GM23338 (cell line): ENCODE results near the gene SIMC1. TPM values are rescaled to one million over a fixed set of nuclear protein-coding genes. Genes with fewer than 3 reads are reported as not detected.

Experiments used
- ATAC-seq: fragments of 200-7000 bp; cut with Tn5 transposase; 3 replicates; pipeline ENCODE4 v1.9.1; 2020
- DNase-seq: peaks from one replicate; pipeline ENCODE4 v3.0.0-alpha.2; 2015; ENCODE audit warnings: low spot score
- H2AFZ ChIP-seq: fragments of 200-600 bp; sonication (generic); 2 replicates; pipeline ENCODE4 v1.8.0; 2016; ENCODE audit warnings: antibody characterized with exemption, mild to moderate bottlenecking, moderate library complexity
- H3F3A ChIP-seq: fragments of 200-600 bp; sonication (generic); replicated peaks from 2 replicates; pipeline ENCODE4 v1.8.0; 2017; ENCODE audit warnings: antibody characterized with exemption, mixed run types, low read depth
- H3K27ac ChIP-seq: fragments of 200-600 bp; sonication (generic); 2 replicates; pipeline ENCODE4 v1.6.1; 2016; ENCODE audit warnings: low read depth
- H3K27me3 ChIP-seq: fragments of 200-600 bp; sonication (generic); 2 replicates; pipeline ENCODE4 v1.8.0; 2016; ENCODE audit warnings: mild to moderate bottlenecking, mixed run types, moderate library complexity; ENCODE audit not compliant: insufficient read depth
- H3K36me3 ChIP-seq: fragments of 200-600 bp; sonication (generic); 2 replicates; pipeline ENCODE4 v1.8.0; 2016; ENCODE audit warnings: mild to moderate bottlenecking; ENCODE audit not compliant: insufficient read depth
- H3K4me1 ChIP-seq: fragments of 200-600 bp; sonication (generic); 2 replicates; pipeline ENCODE4 v1.8.0; 2016; ENCODE audit warnings: mild to moderate bottlenecking, moderate library complexity; ENCODE audit not compliant: insufficient read depth
- H3K4me2 ChIP-seq: fragments of 200-600 bp; sonication (generic); 2 replicates; pipeline ENCODE4 v1.7.1; 2017; ENCODE audit warnings: mixed run types
- H3K4me3 ChIP-seq: fragments of 200-600 bp; sonication (generic); 2 replicates; pipeline ENCODE4 v1.6.1; 2016; ENCODE audit warnings: mixed run types
- H3K79me2 ChIP-seq: fragments of 200-600 bp; sonication (generic); replicated peaks from 2 replicates; pipeline ENCODE4 v1.8.0; 2017; ENCODE audit warnings: mild to moderate bottlenecking; ENCODE audit not compliant: insufficient read depth
- H3K9me2 ChIP-seq: fragments of 200-600 bp; sonication (generic); 2 replicates; pipeline ENCODE4 v1.8.0; 2017; ENCODE audit not compliant: insufficient read depth
- H4K20me1 ChIP-seq: fragments of 200-600 bp; sonication (generic); replicated peaks from 2 replicates; pipeline ENCODE4 v1.8.0; 2017; ENCODE audit warnings: mild to moderate bottlenecking; ENCODE audit not compliant: insufficient read depth
- H3K27ac Mint-ChIP-seq: 2 replicates; pipeline ENCODE4 v1.8.0; 2020; ENCODE audit warnings: inconsistent platforms, mild to moderate bottlenecking, moderate library complexity, mixed read lengths
- H3K27me3 Mint-ChIP-seq: 3 replicates; pipeline ENCODE4 v1.8.0; 2022; ENCODE audit warnings: low read depth, mild to moderate bottlenecking, moderate library complexity, mixed read lengths, inconsistent platforms; ENCODE audit not compliant: insufficient read depth, poor library complexity
- H3K36me3 Mint-ChIP-seq: 3 replicates; pipeline ENCODE4 v1.8.0; 2021; ENCODE audit warnings: low read depth, mild to moderate bottlenecking, inconsistent platforms, moderate library complexity, mixed read lengths
- H3K4me1 Mint-ChIP-seq: 3 replicates; pipeline ENCODE4 v1.8.0; 2020; ENCODE audit warnings: mild to moderate bottlenecking, inconsistent platforms, mixed read lengths
- H3K4me3 Mint-ChIP-seq: 3 replicates; pipeline ENCODE4 v1.8.0; 2021; ENCODE audit warnings: moderate library complexity, mild to moderate bottlenecking, inconsistent platforms, mixed read lengths
- H3K9me3 Mint-ChIP-seq: 3 replicates; pipeline ENCODE4 v1.8.0; 2020; ENCODE audit warnings: moderate library complexity, mild to moderate bottlenecking, inconsistent platforms, mixed read lengths
- CREB1 ChIP-seq: fragments of 250-450 bp; sonication (Bioruptor Pico); IDR thresholded peaks from 2 replicates; pipeline ENCODE4 v1.5.0; 2020; ENCODE audit warnings: low read depth, mild to moderate bottlenecking, moderate library complexity
- EZH2 ChIP-seq: fragments of 200-600 bp; sonication (generic); IDR thresholded peaks from one replicate; pipeline ENCODE4 v1.8.0; 2017; ENCODE audit warnings: antibody characterized with exemption, mild to moderate bottlenecking, low read depth; ENCODE audit not compliant: unreplicated experiment
- EZH2phosphoT487 ChIP-seq: fragments of 200-600 bp; sonication (generic); IDR thresholded peaks from one replicate; pipeline ENCODE4 v1.8.1; 2018; ENCODE audit warnings: antibody characterized with exemption; ENCODE audit not compliant: unreplicated experiment
- JUNB ChIP-seq: IDR thresholded peaks from one replicate; pipeline ENCODE4 v1.6.1; 2016; ENCODE audit warnings: antibody characterized with exemption; ENCODE audit not compliant: unreplicated experiment
- NANOG ChIP-seq: IDR thresholded peaks from 2 replicates; pipeline ENCODE4 v1.6.1; 2016; ENCODE audit warnings: antibody characterized with exemption, borderline replicate concordance
- POLR2AphosphoS5 ChIP-seq: IDR thresholded peaks from 2 replicates; pipeline ENCODE4 v1.6.1; 2016; ENCODE audit warnings: antibody characterized with exemption, low read depth
- STAT1 ChIP-seq: IDR thresholded peaks from one replicate; pipeline ENCODE4 v1.6.1; 2016; ENCODE audit warnings: antibody characterized with exemption; ENCODE audit not compliant: unreplicated experiment
- ZNF114 ChIP-seq: fragments of 250-450 bp; sonication (Bioruptor Pico); IDR thresholded peaks from 2 replicates; pipeline ENCODE4 v1.5.0; 2020; ENCODE audit warnings: mild to moderate bottlenecking, moderate library complexity
- ZNF331 ChIP-seq: fragments of 250-450 bp; sonication (Bioruptor Pico); IDR thresholded peaks from 2 replicates; pipeline ENCODE4 v1.5.0; 2020; ENCODE audit warnings: low read depth, mild to moderate bottlenecking, moderate library complexity
- polyA plus RNA-seq: library from polyadenylated mRNA; unstranded; fragments of >200 nt; fragmentation: Nextera tagmentation; extraction: Ambion mirVana; gene quantifications from 2 replicates; pipeline ENCODE4 v1.2.1, GENCODE V29; 2016
- total RNA-seq: library from RNA; depleted of rRNA; stranded (reverse); fragments of >200 nt; shearing (Covaris generic); gene quantifications from 2 replicates; pipeline ENCODE4 v1.2.3, GENCODE V29; 2014
- TF ChIP-seq, protein P1 (sequence below): IDR thresholded peaks from 2 replicates; pipeline ENCODE4 v1.6.1; 2016; ENCODE audit warnings: antibody characterized with exemption
- TF ChIP-seq, protein P2 (sequence below): fragments of 250-450 bp; sonication (Bioruptor Pico); IDR thresholded peaks from 2 replicates; pipeline ENCODE4 v1.5.0; 2020; ENCODE audit warnings: mild to moderate bottlenecking, moderate library complexity
- TF ChIP-seq, protein P3 (sequence below), 2 experiments: fragments of 200-600 bp in 1 of 2; sonication (generic) in 1 of 2; conservative IDR thresholded peaks; 2 replicates each; pipeline versions ENCODE4 v1.5.1 to v1.6.1; 2016 to 2017; ENCODE audit warnings: antibody characterized with exemption in 2 of 2, low read depth in 2 of 2, mild to moderate bottlenecking in 2 of 2, moderate library complexity in 1 of 2
- TF ChIP-seq, protein P4 (sequence below): IDR thresholded peaks from one replicate; pipeline ENCODE4 v1.6.1; 2018; ENCODE audit warnings: antibody characterized with exemption; ENCODE audit not compliant: unreplicated experiment

Gene SIMC1
- total and polyA plus RNA-seq, 2 experiments from 2014 or later: 9.4 to 14.6 TPM

DNA sequence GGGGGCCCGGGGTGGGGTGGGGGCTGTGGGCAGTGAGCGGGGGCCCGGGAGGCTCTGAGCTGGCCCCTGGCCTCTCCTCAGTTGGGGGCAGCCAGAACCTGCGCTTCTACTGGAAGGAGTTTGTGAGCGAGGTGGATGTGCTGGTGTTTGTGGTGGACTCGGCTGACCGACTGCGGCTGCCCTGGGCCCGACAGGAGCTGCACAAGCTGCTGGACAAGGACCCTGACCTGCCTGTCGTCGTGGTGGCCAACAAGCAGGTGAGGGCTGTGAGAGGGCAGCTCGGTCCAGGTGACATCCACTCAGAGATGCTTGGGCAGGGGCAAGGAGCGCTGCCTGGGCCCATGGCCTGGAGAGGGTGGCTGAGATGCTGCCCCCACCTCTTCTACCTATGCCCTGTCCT is 130.5 kb downstream of the SIMC1 start:
- Histone ChIP-seq H3K79me2 (no peaks in the 10 kb centered on the region), H3K4me3 (no peak overlapping the region), H3K4me2 (no peak overlapping the region), H3K27me3 (peaks cover 39% of the 10 kb centered on the region), H2AFZ (no peak overlapping the region), H3K36me3 (no peaks in the 10 kb centered on the region), H3K4me1 (peaks cover 3% of the 10 kb centered on the region; the same call in 1 of the 2 replicates), H3K9me2 (no peaks in the 10 kb centered on the region), H3K27ac (no peak overlapping the region), H4K20me1 (0 out of 2 replicates have a peak, but pooled peaks cover 6% of the 10 kb centered on the region), H3F3A (no peaks in the 10 kb centered on the region)
- TF ChIP-seq, protein P1, sequence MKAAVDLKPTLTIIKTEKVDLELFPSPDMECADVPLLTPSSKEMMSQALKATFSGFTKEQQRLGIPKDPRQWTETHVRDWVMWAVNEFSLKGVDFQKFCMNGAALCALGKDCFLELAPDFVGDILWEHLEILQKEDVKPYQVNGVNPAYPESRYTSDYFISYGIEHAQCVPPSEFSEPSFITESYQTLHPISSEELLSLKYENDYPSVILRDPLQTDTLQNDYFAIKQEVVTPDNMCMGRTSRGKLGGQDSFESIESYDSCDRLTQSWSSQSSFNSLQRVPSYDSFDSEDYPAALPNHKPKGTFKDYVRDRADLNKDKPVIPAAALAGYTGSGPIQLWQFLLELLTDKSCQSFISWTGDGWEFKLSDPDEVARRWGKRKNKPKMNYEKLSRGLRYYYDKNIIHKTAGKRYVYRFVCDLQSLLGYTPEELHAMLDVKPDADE: no peak
- no peak for TF ChIP-seq STAT1
- TF ChIP-seq, protein P2, sequence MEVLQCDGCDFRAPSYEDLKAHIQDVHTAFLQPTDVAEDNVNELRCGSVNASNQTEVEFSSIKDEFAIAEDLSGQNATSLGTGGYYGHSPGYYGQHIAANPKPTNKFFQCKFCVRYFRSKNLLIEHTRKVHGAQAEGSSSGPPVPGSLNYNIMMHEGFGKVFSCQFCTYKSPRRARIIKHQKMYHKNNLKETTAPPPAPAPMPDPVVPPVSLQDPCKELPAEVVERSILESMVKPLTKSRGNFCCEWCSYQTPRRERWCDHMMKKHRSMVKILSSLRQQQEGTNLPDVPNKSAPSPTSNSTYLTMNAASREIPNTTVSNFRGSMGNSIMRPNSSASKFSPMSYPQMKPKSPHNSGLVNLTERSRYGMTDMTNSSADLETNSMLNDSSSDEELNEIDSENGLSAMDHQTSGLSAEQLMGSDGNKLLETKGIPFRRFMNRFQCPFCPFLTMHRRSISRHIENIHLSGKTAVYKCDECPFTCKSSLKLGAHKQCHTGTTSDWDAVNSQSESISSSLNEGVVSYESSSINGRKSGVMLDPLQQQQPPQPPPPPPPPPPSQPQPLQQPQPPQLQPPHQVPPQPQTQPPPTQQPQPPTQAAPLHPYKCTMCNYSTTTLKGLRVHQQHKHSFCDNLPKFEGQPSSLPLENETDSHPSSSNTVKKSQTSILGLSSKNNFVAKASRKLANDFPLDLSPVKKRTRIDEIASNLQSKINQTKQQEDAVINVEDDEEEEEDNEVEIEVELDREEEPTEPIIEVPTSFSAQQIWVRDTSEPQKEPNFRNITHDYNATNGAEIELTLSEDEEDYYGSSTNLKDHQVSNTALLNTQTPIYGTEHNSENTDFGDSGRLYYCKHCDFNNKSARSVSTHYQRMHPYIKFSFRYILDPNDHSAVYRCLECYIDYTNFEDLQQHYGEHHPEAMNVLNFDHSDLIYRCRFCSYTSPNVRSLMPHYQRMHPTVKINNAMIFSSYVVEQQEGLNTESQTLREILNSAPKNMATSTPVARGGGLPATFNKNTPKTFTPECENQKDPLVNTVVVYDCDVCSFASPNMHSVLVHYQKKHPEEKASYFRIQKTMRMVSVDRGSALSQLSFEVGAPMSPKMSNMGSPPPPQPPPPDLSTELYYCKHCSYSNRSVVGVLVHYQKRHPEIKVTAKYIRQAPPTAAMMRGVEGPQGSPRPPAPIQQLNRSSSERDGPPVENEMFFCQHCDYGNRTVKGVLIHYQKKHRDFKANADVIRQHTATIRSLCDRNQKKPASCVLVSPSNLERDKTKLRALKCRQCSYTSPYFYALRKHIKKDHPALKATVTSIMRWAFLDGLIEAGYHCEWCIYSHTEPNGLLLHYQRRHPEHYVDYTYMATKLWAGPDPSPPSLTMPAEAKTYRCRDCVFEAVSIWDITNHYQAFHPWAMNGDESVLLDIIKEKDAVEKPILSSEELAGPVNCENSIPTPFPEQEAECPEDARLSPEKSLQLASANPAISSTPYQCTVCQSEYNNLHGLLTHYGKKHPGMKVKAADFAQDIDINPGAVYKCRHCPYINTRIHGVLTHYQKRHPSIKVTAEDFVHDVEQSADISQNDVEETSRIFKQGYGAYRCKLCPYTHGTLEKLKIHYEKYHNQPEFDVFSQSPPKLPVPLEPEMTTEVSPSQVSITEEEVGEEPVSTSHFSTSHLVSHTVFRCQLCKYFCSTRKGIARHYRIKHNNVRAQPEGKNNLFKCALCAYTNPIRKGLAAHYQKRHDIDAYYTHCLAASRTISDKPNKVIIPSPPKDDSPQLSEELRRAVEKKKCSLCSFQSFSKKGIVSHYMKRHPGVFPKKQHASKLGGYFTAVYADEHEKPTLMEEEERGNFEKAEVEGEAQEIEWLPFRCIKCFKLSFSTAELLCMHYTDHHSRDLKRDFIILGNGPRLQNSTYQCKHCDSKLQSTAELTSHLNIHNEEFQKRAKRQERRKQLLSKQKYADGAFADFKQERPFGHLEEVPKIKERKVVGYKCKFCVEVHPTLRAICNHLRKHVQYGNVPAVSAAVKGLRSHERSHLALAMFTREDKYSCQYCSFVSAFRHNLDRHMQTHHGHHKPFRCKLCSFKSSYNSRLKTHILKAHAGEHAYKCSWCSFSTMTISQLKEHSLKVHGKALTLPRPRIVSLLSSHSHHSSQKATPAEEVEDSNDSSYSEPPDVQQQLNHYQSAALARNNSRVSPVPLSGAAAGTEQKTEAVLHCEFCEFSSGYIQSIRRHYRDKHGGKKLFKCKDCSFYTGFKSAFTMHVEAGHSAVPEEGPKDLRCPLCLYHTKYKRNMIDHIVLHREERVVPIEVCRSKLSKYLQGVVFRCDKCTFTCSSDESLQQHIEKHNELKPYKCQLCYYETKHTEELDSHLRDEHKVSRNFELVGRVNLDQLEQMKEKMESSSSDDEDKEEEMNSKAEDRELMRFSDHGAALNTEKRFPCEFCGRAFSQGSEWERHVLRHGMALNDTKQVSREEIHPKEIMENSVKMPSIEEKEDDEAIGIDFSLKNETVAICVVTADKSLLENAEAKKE (CRISPR knock-in tag): no peak
- no peak for TF ChIP-seq POLR2AphosphoS5
- no peak for TF ChIP-seq JUNB
- TF ChIP-seq EZH2phosphoT487: no peak
- TF ChIP-seq EZH2: no peak
- TF ChIP-seq NANOG: no peak
- no peak for TF ChIP-seq CREB1 (CRISPR knock-in tag)
- no peak for TF ChIP-seq ZNF331 (CRISPR knock-in tag)
- TF ChIP-seq, protein P3, sequence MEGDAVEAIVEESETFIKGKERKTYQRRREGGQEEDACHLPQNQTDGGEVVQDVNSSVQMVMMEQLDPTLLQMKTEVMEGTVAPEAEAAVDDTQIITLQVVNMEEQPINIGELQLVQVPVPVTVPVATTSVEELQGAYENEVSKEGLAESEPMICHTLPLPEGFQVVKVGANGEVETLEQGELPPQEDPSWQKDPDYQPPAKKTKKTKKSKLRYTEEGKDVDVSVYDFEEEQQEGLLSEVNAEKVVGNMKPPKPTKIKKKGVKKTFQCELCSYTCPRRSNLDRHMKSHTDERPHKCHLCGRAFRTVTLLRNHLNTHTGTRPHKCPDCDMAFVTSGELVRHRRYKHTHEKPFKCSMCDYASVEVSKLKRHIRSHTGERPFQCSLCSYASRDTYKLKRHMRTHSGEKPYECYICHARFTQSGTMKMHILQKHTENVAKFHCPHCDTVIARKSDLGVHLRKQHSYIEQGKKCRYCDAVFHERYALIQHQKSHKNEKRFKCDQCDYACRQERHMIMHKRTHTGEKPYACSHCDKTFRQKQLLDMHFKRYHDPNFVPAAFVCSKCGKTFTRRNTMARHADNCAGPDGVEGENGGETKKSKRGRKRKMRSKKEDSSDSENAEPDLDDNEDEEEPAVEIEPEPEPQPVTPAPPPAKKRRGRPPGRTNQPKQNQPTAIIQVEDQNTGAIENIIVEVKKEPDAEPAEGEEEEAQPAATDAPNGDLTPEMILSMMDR (conservative IDR thresholded peaks at IDR 0.05; ENCODE audit: low read depth in 2 of 2): no peak
- TF ChIP-seq, protein P4, sequence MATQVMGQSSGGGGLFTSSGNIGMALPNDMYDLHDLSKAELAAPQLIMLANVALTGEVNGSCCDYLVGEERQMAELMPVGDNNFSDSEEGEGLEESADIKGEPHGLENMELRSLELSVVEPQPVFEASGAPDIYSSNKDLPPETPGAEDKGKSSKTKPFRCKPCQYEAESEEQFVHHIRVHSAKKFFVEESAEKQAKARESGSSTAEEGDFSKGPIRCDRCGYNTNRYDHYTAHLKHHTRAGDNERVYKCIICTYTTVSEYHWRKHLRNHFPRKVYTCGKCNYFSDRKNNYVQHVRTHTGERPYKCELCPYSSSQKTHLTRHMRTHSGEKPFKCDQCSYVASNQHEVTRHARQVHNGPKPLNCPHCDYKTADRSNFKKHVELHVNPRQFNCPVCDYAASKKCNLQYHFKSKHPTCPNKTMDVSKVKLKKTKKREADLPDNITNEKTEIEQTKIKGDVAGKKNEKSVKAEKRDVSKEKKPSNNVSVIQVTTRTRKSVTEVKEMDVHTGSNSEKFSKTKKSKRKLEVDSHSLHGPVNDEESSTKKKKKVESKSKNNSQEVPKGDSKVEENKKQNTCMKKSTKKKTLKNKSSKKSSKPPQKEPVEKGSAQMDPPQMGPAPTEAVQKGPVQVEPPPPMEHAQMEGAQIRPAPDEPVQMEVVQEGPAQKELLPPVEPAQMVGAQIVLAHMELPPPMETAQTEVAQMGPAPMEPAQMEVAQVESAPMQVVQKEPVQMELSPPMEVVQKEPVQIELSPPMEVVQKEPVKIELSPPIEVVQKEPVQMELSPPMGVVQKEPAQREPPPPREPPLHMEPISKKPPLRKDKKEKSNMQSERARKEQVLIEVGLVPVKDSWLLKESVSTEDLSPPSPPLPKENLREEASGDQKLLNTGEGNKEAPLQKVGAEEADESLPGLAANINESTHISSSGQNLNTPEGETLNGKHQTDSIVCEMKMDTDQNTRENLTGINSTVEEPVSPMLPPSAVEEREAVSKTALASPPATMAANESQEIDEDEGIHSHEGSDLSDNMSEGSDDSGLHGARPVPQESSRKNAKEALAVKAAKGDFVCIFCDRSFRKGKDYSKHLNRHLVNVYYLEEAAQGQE: no peak
- no peak for TF ChIP-seq ZNF114 (CRISPR knock-in tag)
- H3K4me3 Mint-ChIP-seq: no peak overlapping the region
- H3K4me1 Mint-ChIP-seq: peaks cover 3% of the 10 kb centered on the region; the same call in 2 of the 3 replicates
- no peaks in the 10 kb centered on the region for H3K9me3 Mint-ChIP-seq
- ATAC-seq (no peak), DNase-seq (no peak)
- H3K27me3 Mint-ChIP-seq: peaks cover 29% of the 10 kb centered on the region
- H3K27ac Mint-ChIP-seq: no peak overlapping the region
- peaks cover 15% of the 10 kb centered on the region for H3K36me3 Mint-ChIP-seq
